IMR-90 (cell line): ENCODE data around the gene NEURL1. TPM values are rescaled to one million over a fixed set of nuclear protein-coding genes. Genes with fewer than 3 reads are reported as not detected.

Experiments
- ATAC-seq: fragments of 200-7000 bp; cut with Tn5 transposase; 2 replicates; pipeline ENCODE4 v1.9.1; 2020; ENCODE audit warnings: low read depth, mild to moderate bottlenecking, moderate library complexity
- BruUV-seq: library from RNA; stranded (reverse); fragments of 400-500 nt; replicated peaks from 2 replicates; lab custom pipeline; 2021; lab: Mats Ljungman, UMichigan
- CTCF ChIA-PET: fragments of 300-600 bp; formaldehyde crosslinking; extraction: SDS; loops from one replicate; lab custom pipeline; 2021; ENCODE audit warnings: antibody characterized with exemption; lab: Yijun Ruan, JAX
- POLR2A ChIA-PET: fragments of 300-600 bp; sonication (Branson Sonifier 250); formaldehyde crosslinking; loops from one replicate; lab custom pipeline; 2022; ENCODE audit warnings: antibody characterized with exemption; ENCODE audit not compliant: unreplicated experiment; lab: Charles Lee
- DNase-seq: peaks from one replicate; pipeline ENCODE4 v3.0.0; 2013
- H2AFZ ChIP-seq: replicated peaks from 2 replicates; pipeline ENCODE3; 2013; ENCODE audit warnings: low read length, mild to moderate bottlenecking; ENCODE audit not compliant: poor library complexity
- H2AK5ac ChIP-seq: 2 replicates; pipeline ENCODE4 v1.6.1; 2013; ENCODE audit warnings: low read depth, low read length, inconsistent platforms
- H2AK9ac ChIP-seq: replicated peaks from 2 replicates; pipeline ENCODE3; 2013; ENCODE audit warnings: mild to moderate bottlenecking, low read depth, low read length, moderate library complexity; ENCODE audit not compliant: poor library complexity
- H2BK120ac ChIP-seq: 2 replicates; pipeline ENCODE4 v1.6.1; 2013; ENCODE audit warnings: low read depth, low read length, inconsistent platforms
- H2BK15ac ChIP-seq: 3 replicates; pipeline ENCODE4 v1.6.1; 2013; ENCODE audit warnings: low read depth, low read length, inconsistent platforms
- H2BK20ac ChIP-seq: 2 replicates; pipeline ENCODE4 v1.6.1; 2013; ENCODE audit warnings: low read depth, mild to moderate bottlenecking, inconsistent platforms, low read length, moderate library complexity
- H2BK5ac ChIP-seq: 2 replicates; pipeline ENCODE4 v1.6.1; 2013; ENCODE audit warnings: mild to moderate bottlenecking, low read depth, low read length, inconsistent platforms; ENCODE audit not compliant: poor library complexity, severe bottlenecking
- H3K14ac ChIP-seq: replicated peaks from 2 replicates; pipeline ENCODE4 v1.6.1; 2013; ENCODE audit warnings: low read depth, low read length, inconsistent platforms
- H3K18ac ChIP-seq: 2 replicates; pipeline ENCODE4 v1.6.1; 2013; ENCODE audit warnings: low read depth, low read length, control low read depth
- H3K23ac ChIP-seq: 2 replicates; pipeline ENCODE4 v1.6.1; 2013; ENCODE audit warnings: low read depth, low read length, inconsistent platforms
- H3K27ac ChIP-seq: 2 replicates; pipeline ENCODE4 v1.5.1; 2013; ENCODE audit warnings: mild to moderate bottlenecking, control low read depth, low read length; ENCODE audit not compliant: insufficient read depth
- H3K27me3 ChIP-seq: 2 replicates; pipeline ENCODE4 v1.6.1; 2013; ENCODE audit warnings: low read length; ENCODE audit not compliant: control insufficient read depth, insufficient read depth
- H3K36me3 ChIP-seq: 2 replicates; pipeline ENCODE4 v1.6.1; 2013; ENCODE audit warnings: low read length, mixed read lengths; ENCODE audit not compliant: control insufficient read depth, insufficient read depth
- H3K4ac ChIP-seq: 2 replicates; pipeline ENCODE4 v1.6.1; 2013; ENCODE audit warnings: low read depth, low read length, inconsistent platforms
- H3K4me1 ChIP-seq: 2 replicates; pipeline ENCODE4 v1.6.1; 2013; ENCODE audit warnings: low read length, mixed read lengths; ENCODE audit not compliant: control insufficient read depth, insufficient read depth
- H3K4me2 ChIP-seq: 2 replicates; pipeline ENCODE4 v1.6.1; 2013; ENCODE audit warnings: low read depth, mild to moderate bottlenecking, control low read depth, low read length, moderate library complexity
- H3K4me3 ChIP-seq: 2 replicates; pipeline ENCODE4 v1.5.1; 2013; ENCODE audit warnings: low read depth, mild to moderate bottlenecking, control low read depth, low read length, moderate library complexity; ENCODE audit not compliant: insufficient read depth
- H3K56ac ChIP-seq: 2 replicates; pipeline ENCODE4 v1.6.1; 2013; ENCODE audit warnings: low read length, inconsistent platforms; ENCODE audit not compliant: insufficient read depth; ENCODE audit errors: extremely low read depth
- H3K79me1 ChIP-seq, 2 experiments: 2 replicates each; pipeline ENCODE4 v1.6.1; 2013; ENCODE audit warnings: low read length in 2 of 2, inconsistent platforms in 1 of 2, low read depth in 1 of 2
- H3K9ac ChIP-seq: 2 replicates; pipeline ENCODE4 v1.6.1; 2013; ENCODE audit warnings: low read depth, low read length, control low read depth
- H3K9me1 ChIP-seq: 2 replicates; pipeline ENCODE4 v1.6.1; 2013; ENCODE audit warnings: low read length, inconsistent platforms; ENCODE audit not compliant: insufficient read depth
- H3K9me3 ChIP-seq: 2 replicates; pipeline ENCODE4 v1.6.1; 2013; ENCODE audit warnings: low read length; ENCODE audit not compliant: control insufficient read depth, insufficient read depth
- H4K20me1 ChIP-seq: 2 replicates; pipeline ENCODE4 v1.6.1; 2013; ENCODE audit warnings: low read length, inconsistent platforms; ENCODE audit not compliant: insufficient read depth
- H4K5ac ChIP-seq: 2 replicates; pipeline ENCODE4 v1.6.1; 2013; ENCODE audit warnings: mild to moderate bottlenecking, low read depth, low read length, control low read depth
- H4K8ac ChIP-seq, 2 experiments: 2 replicates each; pipeline ENCODE4 v1.6.1; 2013; ENCODE audit warnings: low read depth in 2 of 2, low read length in 2 of 2, control low read depth in 1 of 2, inconsistent platforms in 1 of 2
- H4K91ac ChIP-seq: 2 replicates; pipeline ENCODE4 v1.6.1; 2013; ENCODE audit warnings: low read depth, low read length, inconsistent platforms; ENCODE audit not compliant: insufficient read depth
- BHLHE40 ChIP-seq: fragments of 150-350 bp; IDR thresholded peaks from 2 replicates; pipeline ENCODE4 v1.6.1; 2016; ENCODE audit warnings: mild to moderate bottlenecking, low read depth, low read length
- CEBPB ChIP-seq: IDR thresholded peaks from 2 replicates; pipeline ENCODE4 v1.6.1; 2012; ENCODE audit warnings: low read depth, low read length, improper control_type of control experiment
- CHD1 ChIP-seq: IDR thresholded peaks from 2 replicates; pipeline ENCODE4 v1.6.1; 2012; ENCODE audit warnings: low read depth, low read length, improper control_type of control experiment
- CTCF ChIP-seq: conservative IDR thresholded peaks from 2 replicates; pipeline ENCODE4 v1.5.1; 2012; ENCODE audit warnings: mild to moderate bottlenecking, low read depth, low read length, improper control_type of control experiment
- ELK1 ChIP-seq: fragments of 150-350 bp; IDR thresholded peaks from 2 replicates; pipeline ENCODE4 v1.6.1; 2016; ENCODE audit warnings: low read depth, mild to moderate bottlenecking, low read length, moderate library complexity, borderline replicate concordance
- FOS ChIP-seq: fragments of 150-350 bp; IDR thresholded peaks from 2 replicates; pipeline ENCODE4 v1.6.1; 2016; ENCODE audit warnings: low read depth, low read length
- MAFK ChIP-seq: IDR thresholded peaks from 2 replicates; pipeline ENCODE4 v1.6.1; 2012; ENCODE audit warnings: low read depth, low read length, improper control_type of control experiment
- MAZ ChIP-seq: IDR thresholded peaks from 2 replicates; pipeline ENCODE4 v1.6.1; 2012; ENCODE audit warnings: low read depth, mild to moderate bottlenecking, low read length, improper control_type of control experiment, moderate library complexity, borderline replicate concordance
- MXI1 ChIP-seq: IDR thresholded peaks from 2 replicates; pipeline ENCODE4 v1.6.1; 2012; ENCODE audit warnings: low read depth, mild to moderate bottlenecking, low read length, moderate library complexity, borderline replicate concordance
- NFE2L2 ChIP-seq: fragments of 150-350 bp; IDR thresholded peaks from 2 replicates; pipeline ENCODE4 v1.6.1; 2016; ENCODE audit warnings: low read depth, mild to moderate bottlenecking, low read length
- POLR2A ChIP-seq: IDR thresholded peaks from 2 replicates; pipeline ENCODE4 v1.6.1; 2012; ENCODE audit warnings: mild to moderate bottlenecking, low read depth, low read length
- RAD21 ChIP-seq: IDR thresholded peaks from 2 replicates; pipeline ENCODE4 v1.6.1; 2012; ENCODE audit warnings: low read length, improper control_type of control experiment
- RCOR1 ChIP-seq: IDR thresholded peaks from 2 replicates; pipeline ENCODE4 v1.6.1; 2012; ENCODE audit warnings: mild to moderate bottlenecking, low read length, improper control_type of control experiment; ENCODE audit not compliant: insufficient replicate concordance
- RFX5 ChIP-seq: IDR thresholded peaks from 2 replicates; pipeline ENCODE4 v1.8.0; 2012; ENCODE audit warnings: low read depth, mild to moderate bottlenecking, low read length, moderate library complexity
- SMC3 ChIP-seq: fragments of 150-350 bp; IDR thresholded peaks from 2 replicates; pipeline ENCODE4 v1.6.1; 2016; ENCODE audit warnings: low read depth, mild to moderate bottlenecking, antibody characterized with exemption, low read length, moderate library complexity
- USF2 ChIP-seq: fragments of 150-350 bp; IDR thresholded peaks from 2 replicates; pipeline ENCODE4 v1.6.1; 2017; ENCODE audit warnings: mild to moderate bottlenecking, antibody characterized with exemption, low read length, low read depth
- WGBS, 2 experiments: methylation state at CpG; one replicate each; pipeline versions ENCODE4 v1.1.5 to v1.1.7; 2013; ENCODE audit warnings: missing lambda C conversion rate in 2 of 2; ENCODE audit not compliant: insufficient read length in 1 of 2; ENCODE audit errors: extremely low coverage in 2 of 2; 5-methylcytosine and 5-hydroxymethylcytosine counted together
- dilution Hi-C: fragments of 300-500 bp; cut with HindIII; formaldehyde crosslinking; loops from one replicate; pipeline ENCODE4 v1.14.3; 2018; ENCODE audit warnings: low sequenced_read_pairs; ENCODE audit not compliant: unreplicated experiment
- in situ Hi-C: fragments of 300-500 bp; cut with MboI; formaldehyde crosslinking; loops from 3 replicates; pipeline ENCODE4 v1.14.3; 2019; ENCODE audit warnings: low sequenced_read_pairs, inconsistent platforms, mixed read lengths
- intact Hi-C: fragments of 100-400 bp; cut with micrococcal nuclease; formaldehyde crosslinking; loops from 2 replicates; pipeline ENCODE4 v1.10.0; 2022
- polyA plus RNA-seq, 3 experiments: library from polyadenylated mRNA; depleted of rRNA; stranded (reverse); fragments of >200 nt; gene quantifications; 2 replicates each; pipeline ENCODE4 v1.2.3, GENCODE V29; 2012; ENCODE audit warnings: low replicate concordance in 1 of 3
- total RNA-seq: library from RNA; depleted of rRNA; stranded (reverse); fragments of >200 nt; gene quantifications from 2 replicates; pipeline ENCODE4 v1.2.3, GENCODE V29; 2012

Gene NEURL1
- total and polyA plus RNA-seq, 2 of the 4 experiments (the other 2 are of a cell fraction) = 0.36 to 0.82 TPM

- BruUV-seq = no TSS peak
- dilution Hi-C loops = no loop called here
Measured at GRCh38 chr10:103633846-103634245, 140.3 kb downstream of the NEURL1 start.

More at GRCh38 chr10:103633846-103634245, 140.3 kb downstream of the NEURL1 start:
- in situ Hi-C loops (no loop called here), intact Hi-C loops (no loop called here)
- Histone ChIP-seq H2AK9ac (no peak overlapping the region), H3K23ac (no peak overlapping the region), H2BK15ac (no peak overlapping the region), H3K9me3 (no peaks in the 10 kb centered on the region), H3K4me1 (peaks cover 23% of the 10 kb centered on the region), H2AK5ac (no peak overlapping the region), H4K8ac (no peak overlapping the region), H2AFZ (no peak overlapping the region), H4K20me1 (peaks cover 72% of the 10 kb centered on the region), H3K4me3 (no peak overlapping the region), H2BK120ac (no peak overlapping the region), H3K36me3 (peaks cover 34% of the 10 kb centered on the region), H3K14ac (no peak overlapping the region), H3K9ac (no peak overlapping the region), H3K4me2 (no peak overlapping the region), H3K56ac (no peak overlapping the region), H3K79me1 (peaks cover 63 to 90% of the 10 kb centered on the region in 2 experiments), H3K18ac (no peak overlapping the region), H4K91ac (no peak overlapping the region), H3K27me3 (no peaks in the 10 kb centered on the region), H3K4ac (no peak overlapping the region), H4K5ac (no peak overlapping the region), H2BK5ac (no peak overlapping the region), H3K9me1 (peaks cover 34% of the 10 kb centered on the region), H3K27ac (no peak overlapping the region), H2BK20ac (no peak overlapping the region)
- POLR2A ChIA-PET = no interaction called here
- WGBS, 2 experiments = 100% methylated on average over 1 of the region's 7 CpGs; no CpG with 5 or more reads in 1 of the 2 experiments
- DNase-seq (no peak), ATAC-seq (no peak)
- TF ChIP-seq NFE2L2 = no peak
- TF ChIP-seq RCOR1 = no peak
- TF ChIP-seq MAFK = no peak
- no peak for TF ChIP-seq SMC3
- no peak for TF ChIP-seq CHD1
- TF ChIP-seq MXI1 = no peak
- no peak for TF ChIP-seq FOS
- no peak for TF ChIP-seq ELK1
- no peak for TF ChIP-seq MAZ
- no peak for TF ChIP-seq RAD21
- no peak for TF ChIP-seq CEBPB
- TF ChIP-seq USF2 = no peak
- TF ChIP-seq CTCF = no peak
- TF ChIP-seq RFX5 = no peak
- no peak for TF ChIP-seq POLR2A
- no peak for TF ChIP-seq BHLHE40
- CTCF ChIA-PET = no interaction called here
